Smooth muscle cell (in vitro differentiated cells): Measurements from ENCODE around the gene TOR2A. TPM values are rescaled to one million over a fixed set of nuclear protein-coding genes. Genes with fewer than 3 reads are reported as not detected.

Experiments used
- DNase-seq: peaks from one replicate; lab custom pipeline; 2025; ENCODE audit not compliant: unreplicated experiment; lab: John Stamatoyannopoulos, UW
- H2AFZ ChIP-seq: fragments of 200-600 bp; sonication (generic); 2 replicates; pipeline ENCODE4 v1.6.0; 2016; ENCODE audit warnings: antibody characterized with exemption, low read depth, mild to moderate bottlenecking
- H3F3A ChIP-seq: fragments of 200-600 bp; sonication (generic); 2 replicates; pipeline ENCODE4 v1.6.0; 2017; ENCODE audit warnings: antibody characterized with exemption, low read depth
- H3K27ac ChIP-seq: fragments of 200-600 bp; sonication (generic); 2 replicates; pipeline ENCODE4 v1.5.1; 2016; ENCODE audit warnings: low read depth, mild to moderate bottlenecking
- H3K27me3 ChIP-seq: fragments of 200-600 bp; sonication (generic); 2 replicates; pipeline ENCODE4 v1.6.1; 2016; ENCODE audit warnings: low read depth, mild to moderate bottlenecking
- H3K36me3 ChIP-seq: fragments of 200-600 bp; sonication (generic); 2 replicates; pipeline ENCODE4 v1.5.1; 2016; ENCODE audit warnings: low read depth
- H3K4me1 ChIP-seq: fragments of 200-600 bp; sonication (generic); 2 replicates; pipeline ENCODE4 v1.5.1; 2016; ENCODE audit warnings: low read depth
- H3K4me2 ChIP-seq: fragments of 200-600 bp; sonication (generic); 2 replicates; pipeline ENCODE4 v1.6.0; 2016; ENCODE audit warnings: mild to moderate bottlenecking
- H3K4me3 ChIP-seq: fragments of 200-600 bp; sonication (generic); 2 replicates; pipeline ENCODE4 v1.5.1; 2016; ENCODE audit warnings: mild to moderate bottlenecking
- H3K79me2 ChIP-seq: fragments of 200-600 bp; sonication (generic); 2 replicates; pipeline ENCODE4 v1.6.0; 2016; ENCODE audit warnings: low read depth, mild to moderate bottlenecking
- H3K9ac ChIP-seq: fragments of 200-600 bp; sonication (generic); 2 replicates; pipeline ENCODE4 v1.6.0; 2016; ENCODE audit warnings: low read depth
- H3K9me3 ChIP-seq: fragments of 200-600 bp; sonication (generic); replicated peaks from 2 replicates; pipeline ENCODE4 v1.5.1; 2016; ENCODE audit warnings: low read depth
- H4K20me1 ChIP-seq: fragments of 200-600 bp; sonication (generic); 2 replicates; pipeline ENCODE4 v1.6.0; 2016; ENCODE audit warnings: low read depth
- WGBS: methylation state at CpG from one replicate; pipeline ENCODE4 v1.1.7; 2016; ENCODE audit warnings: low lambda C conversion rate; 5-methylcytosine and 5-hydroxymethylcytosine counted together
- polyA plus RNA-seq: library from polyadenylated mRNA; unstranded; fragments of >200 nt; fragmentation: Nextera tagmentation; extraction: Ambion mirVana; gene quantifications from 2 replicates; pipeline ENCODE4 v1.2.1, GENCODE V29; 2016
- total RNA-seq: library from RNA; depleted of rRNA; stranded (reverse); fragments of >200 nt; gene quantifications from 2 replicates; pipeline ENCODE4 v1.2.3, GENCODE V29; 2014
- TF ChIP-seq, protein P1 (sequence below): fragments of 200-600 bp; sonication (generic); IDR thresholded peaks from 2 replicates; pipeline ENCODE4 v1.5.1; 2017; ENCODE audit warnings: borderline replicate concordance, mild to moderate bottlenecking, antibody characterized with exemption; ENCODE audit not compliant: insufficient read depth, poor library complexity, severe bottlenecking

Gene TOR2A
- total and polyA plus RNA-seq, 2 experiments from 2014 or later: 7.3 to 12.3 TPM

DNA sequence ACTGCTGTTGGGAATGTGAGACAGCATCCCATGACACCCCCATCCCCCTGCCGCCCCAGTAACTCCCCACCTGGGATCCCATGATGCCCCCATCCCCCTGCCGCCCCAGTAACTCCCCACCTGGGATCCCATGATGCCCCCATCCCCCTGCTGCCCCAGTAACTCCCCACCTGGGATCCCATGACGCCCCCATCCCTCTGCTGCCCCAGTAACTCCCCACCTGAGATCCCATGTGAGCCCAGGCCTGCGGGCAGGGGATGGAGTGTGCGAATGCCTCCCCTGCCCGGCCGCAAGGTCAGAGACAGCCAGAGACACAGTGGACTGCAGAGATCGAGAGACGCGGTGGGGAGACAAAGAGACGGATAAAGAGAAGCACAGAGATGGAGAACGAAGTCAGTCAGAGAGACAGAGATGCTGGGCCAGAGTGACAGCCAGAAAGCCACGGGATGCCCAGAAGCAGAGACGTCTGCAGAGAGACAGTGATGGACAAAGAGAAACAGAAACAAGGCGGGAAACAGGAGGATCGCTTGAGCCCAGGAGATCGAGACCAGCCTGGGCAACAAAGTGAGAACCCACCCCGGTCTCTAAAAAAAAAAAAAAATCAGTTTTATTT lies 42.4 kb upstream of the TOR2A start:
- Histone ChIP-seq H4K20me1 (no peaks in the 10 kb centered on the region), H3K9ac (no peak overlapping the region), H2AFZ (no peak overlapping the region), H3K4me2 (no peak overlapping the region), H3K9me3 (no peaks in the 10 kb centered on the region), H3K27ac (no peak overlapping the region), H3K36me3 (no peaks in the 10 kb centered on the region), H3K4me3 (no peak overlapping the region), H3K79me2 (no peaks in the 10 kb centered on the region), H3K27me3 (no peaks in the 10 kb centered on the region), H3F3A (no peaks in the 10 kb centered on the region), H3K4me1 (no peaks in the 10 kb centered on the region)
- 96% methylated on average over 16 of the region's 18 CpGs for WGBS
- TF ChIP-seq, protein P1, sequence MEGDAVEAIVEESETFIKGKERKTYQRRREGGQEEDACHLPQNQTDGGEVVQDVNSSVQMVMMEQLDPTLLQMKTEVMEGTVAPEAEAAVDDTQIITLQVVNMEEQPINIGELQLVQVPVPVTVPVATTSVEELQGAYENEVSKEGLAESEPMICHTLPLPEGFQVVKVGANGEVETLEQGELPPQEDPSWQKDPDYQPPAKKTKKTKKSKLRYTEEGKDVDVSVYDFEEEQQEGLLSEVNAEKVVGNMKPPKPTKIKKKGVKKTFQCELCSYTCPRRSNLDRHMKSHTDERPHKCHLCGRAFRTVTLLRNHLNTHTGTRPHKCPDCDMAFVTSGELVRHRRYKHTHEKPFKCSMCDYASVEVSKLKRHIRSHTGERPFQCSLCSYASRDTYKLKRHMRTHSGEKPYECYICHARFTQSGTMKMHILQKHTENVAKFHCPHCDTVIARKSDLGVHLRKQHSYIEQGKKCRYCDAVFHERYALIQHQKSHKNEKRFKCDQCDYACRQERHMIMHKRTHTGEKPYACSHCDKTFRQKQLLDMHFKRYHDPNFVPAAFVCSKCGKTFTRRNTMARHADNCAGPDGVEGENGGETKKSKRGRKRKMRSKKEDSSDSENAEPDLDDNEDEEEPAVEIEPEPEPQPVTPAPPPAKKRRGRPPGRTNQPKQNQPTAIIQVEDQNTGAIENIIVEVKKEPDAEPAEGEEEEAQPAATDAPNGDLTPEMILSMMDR: no peak
- DNase-seq: no peak

- Histone ChIP-seq H3K9ac (no peak overlapping the region), H2AFZ (no peak overlapping the region), H3K4me1 (no peaks in the 10 kb centered on the region), H4K20me1 (no peaks in the 10 kb centered on the region), H3F3A (no peaks in the 10 kb centered on the region), H3K9me3 (no peaks in the 10 kb centered on the region), H3K4me2 (no peak overlapping the region), H3K36me3 (no peaks in the 10 kb centered on the region), H3K4me3 (no peak overlapping the region), H3K79me2 (no peaks in the 10 kb centered on the region), H3K27ac (no peak overlapping the region), H3K27me3 (no peaks in the 10 kb centered on the region)
- 89% methylated on average over 5 of the region's 5 CpGs for WGBS
- no peak for DNase-seq
- TF ChIP-seq, protein P1: no peak
Observed at GRCh38 chr9:127776924-127777289, 41.8 kb upstream of the TOR2A start.

DNA sequence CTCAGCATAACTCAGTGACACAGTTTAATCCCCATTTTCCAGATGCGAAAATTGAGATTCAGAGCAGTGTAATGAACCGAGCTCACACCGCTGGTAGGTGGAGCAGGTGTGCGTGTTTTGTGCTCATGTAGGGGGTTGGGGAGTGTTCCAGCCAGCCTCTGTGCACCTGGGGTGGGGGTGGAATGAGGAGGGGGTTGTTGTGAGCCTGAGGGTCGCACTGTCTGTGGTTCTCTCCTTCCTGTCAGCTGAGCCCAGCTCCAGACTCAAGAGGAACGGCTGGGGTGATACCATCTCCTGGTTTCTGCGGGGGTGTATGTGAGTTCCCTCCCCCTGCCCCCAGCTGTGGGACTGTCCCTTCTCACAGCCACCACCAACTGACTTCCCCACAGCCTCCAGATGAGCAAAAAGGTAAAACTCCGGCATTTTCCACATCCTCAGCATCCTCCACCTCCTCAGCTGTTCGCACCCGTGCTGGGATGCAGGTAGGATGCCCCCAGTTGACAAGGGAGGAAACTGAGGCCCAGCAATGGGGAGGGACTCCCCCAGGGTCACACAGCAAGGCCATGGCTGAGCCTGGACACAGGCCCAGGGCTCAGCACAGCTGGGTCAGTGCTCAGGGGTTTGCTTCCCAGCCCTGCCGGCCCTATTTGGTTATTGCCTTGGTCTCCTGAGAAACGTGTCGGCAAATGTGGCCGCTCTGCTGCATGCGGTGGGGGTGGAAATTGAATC lies 41.3 kb upstream of the TOR2A start:
- H3K9me3 ChIP-seq: no peaks in the 10 kb centered on the region
- WGBS: 75% methylated on average over 15 of the region's 15 CpGs
- H2AFZ ChIP-seq: no peak overlapping the region
- no peak overlapping the region for H3K9ac ChIP-seq
- H3K4me2 ChIP-seq: no peak overlapping the region
- no peaks in the 10 kb centered on the region for H3K27me3 ChIP-seq
- H4K20me1 ChIP-seq: no peaks in the 10 kb centered on the region
- no peaks in the 10 kb centered on the region for H3K36me3 ChIP-seq
- H3F3A ChIP-seq: no peaks in the 10 kb centered on the region
- no peak overlapping the region for H3K27ac ChIP-seq
- H3K79me2 ChIP-seq: no peaks in the 10 kb centered on the region
- no peak overlapping the region for H3K4me3 ChIP-seq
- H3K4me1 ChIP-seq: peaks cover 3% of the 10 kb centered on the region
- no peak for DNase-seq
- TF ChIP-seq, protein P1: no peak
